ENCODE results near the gene TPM1.
A peak's percentile ranks its signal among the peaks of the same experiment; 100 is the strongest.

Gene TPM1

DNA sequence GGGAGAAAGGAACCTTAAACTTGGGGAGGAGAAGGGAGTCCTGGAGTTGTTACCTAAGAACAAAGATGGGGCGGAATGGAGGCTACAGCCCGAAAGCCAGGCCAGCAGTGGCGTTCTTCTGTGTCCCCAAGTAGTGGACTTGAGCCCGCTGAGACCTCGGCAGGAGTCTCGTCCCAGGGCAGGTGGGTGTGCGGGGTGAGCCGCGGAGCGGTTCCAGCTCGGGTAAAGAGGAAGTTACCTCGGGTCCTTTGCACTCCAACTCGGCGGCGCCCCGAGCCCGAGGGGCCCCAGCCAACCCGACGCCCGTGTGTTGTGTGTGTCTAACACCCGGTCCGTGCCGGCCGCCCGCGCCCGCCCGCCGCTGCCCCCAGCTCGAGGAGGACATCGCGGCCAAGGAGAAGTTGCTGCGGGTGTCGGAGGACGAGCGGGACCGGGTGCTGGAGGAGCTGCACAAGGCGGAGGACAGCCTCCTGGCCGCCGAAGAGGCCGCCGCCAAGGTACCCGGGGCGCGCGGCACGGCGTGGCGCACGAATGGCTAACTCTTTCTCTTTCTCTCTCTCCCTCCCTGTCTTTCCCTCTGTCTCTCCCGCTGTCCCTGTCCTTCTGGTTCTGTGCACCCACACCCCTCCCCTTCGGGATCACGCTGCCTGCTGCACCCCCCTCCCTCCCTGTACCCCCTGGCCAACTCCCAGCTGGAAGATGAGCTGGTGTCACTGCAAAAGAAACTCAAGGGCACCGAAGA, 959 bp downstream of the TPM1 start:
- DNase-seq, result peak; percentile 3

DNA sequence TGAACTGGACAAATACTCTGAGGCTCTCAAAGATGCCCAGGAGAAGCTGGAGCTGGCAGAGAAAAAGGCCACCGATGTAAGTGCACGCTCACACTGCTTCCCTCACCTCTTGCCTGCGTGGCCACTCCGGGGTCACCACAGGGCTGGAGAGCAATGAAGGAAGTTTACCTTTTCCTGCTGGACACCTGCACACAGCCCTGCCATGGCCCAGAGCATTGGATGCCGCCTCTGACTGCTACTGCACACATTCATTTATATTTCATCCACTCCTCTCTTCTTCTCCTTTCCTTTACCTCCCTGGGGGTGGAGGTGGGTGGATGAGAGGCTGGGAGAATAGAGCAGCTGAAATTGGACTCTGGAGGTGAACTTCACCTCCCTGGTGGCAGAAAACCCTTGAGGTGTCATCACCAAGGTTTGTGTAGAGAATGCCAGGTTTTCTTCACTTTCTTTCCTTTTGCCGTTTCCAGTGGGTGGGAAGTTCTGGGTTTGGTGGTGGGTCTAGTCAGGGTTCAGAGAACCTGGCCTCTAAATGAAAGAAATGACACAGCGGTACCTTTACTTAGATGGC, 1.6 kb downstream of the TPM1 start:
- no peak for DNase-seq

DNA sequence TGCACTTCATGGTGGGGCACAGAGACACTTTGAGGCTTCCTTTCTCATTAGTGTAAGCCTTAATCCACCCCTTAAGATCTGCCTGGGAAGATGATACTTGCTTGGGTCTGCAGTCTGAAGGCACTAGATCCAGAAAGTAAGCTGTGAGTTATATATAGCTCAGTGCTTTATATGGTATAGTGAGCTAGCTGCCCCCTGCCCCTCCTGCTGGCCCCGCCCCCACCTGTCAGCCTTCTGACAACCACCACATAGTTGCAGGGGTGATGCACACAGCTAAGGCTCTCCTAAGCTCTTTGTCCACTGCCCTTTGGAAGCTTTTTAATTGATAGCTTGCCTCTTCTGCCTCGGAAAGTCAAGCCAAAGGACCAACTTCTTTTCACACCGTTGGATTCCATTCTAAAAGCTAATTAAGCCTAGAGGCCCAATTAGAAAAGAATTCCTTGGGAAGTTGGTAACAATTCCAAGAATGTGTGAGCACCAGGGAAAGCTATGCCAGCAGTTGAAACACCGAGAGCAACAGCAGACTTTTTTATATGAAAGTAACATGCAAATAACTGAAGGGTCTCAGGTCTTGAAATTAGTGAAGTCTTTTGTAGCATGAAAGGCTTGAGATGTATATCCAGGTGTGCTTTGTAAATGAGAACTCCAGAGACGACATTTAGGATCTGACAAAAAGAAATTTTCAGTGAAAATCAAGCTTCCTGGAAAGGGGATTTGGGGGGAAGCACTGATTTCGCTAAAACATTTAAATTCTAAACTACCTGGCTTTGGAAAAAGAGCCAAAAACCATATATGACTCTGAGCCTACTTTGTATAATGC, 2.3 kb downstream of the TPM1 start:
- no peak for DNase-seq

DNA sequence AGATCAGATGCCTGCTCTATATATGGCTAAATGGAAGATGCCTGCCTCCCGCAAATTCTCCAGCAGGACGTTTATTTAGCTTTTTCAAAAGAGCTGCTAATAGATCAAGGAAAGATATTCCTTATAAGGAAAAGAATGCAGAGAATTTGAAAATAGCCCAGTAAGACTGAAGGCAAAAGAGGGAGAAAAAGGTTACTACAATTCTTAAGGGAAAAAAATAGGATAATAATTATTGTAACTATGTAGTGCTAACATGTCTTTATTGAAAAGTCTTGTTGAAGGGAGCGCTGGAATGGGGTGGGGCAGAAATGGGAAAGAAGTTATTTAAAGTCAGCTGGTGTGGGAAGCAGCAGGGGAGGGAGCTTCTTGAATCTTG, 2.9 kb downstream of the TPM1 start:
- no peak for DNase-seq

DNA sequence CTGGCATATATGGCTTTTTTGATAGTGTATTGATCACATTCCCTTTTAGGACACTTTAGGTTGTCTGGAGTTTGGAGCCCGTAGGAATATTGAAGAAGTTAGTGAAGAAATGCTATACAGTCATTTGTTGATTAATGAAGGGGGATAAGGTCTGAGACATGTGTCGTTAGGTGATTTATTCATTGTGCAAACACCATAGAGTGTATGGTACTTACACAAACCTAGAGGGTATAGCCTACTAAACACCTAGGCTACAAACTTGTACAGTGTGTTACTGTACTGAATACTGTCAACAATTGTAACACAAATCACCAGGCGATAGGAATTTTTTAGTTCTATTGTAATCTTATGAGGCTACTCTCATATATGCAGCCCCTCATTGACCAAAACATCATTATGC, 3.3 kb downstream of the TPM1 start:
- DNase-seq, result no peak

DNA sequence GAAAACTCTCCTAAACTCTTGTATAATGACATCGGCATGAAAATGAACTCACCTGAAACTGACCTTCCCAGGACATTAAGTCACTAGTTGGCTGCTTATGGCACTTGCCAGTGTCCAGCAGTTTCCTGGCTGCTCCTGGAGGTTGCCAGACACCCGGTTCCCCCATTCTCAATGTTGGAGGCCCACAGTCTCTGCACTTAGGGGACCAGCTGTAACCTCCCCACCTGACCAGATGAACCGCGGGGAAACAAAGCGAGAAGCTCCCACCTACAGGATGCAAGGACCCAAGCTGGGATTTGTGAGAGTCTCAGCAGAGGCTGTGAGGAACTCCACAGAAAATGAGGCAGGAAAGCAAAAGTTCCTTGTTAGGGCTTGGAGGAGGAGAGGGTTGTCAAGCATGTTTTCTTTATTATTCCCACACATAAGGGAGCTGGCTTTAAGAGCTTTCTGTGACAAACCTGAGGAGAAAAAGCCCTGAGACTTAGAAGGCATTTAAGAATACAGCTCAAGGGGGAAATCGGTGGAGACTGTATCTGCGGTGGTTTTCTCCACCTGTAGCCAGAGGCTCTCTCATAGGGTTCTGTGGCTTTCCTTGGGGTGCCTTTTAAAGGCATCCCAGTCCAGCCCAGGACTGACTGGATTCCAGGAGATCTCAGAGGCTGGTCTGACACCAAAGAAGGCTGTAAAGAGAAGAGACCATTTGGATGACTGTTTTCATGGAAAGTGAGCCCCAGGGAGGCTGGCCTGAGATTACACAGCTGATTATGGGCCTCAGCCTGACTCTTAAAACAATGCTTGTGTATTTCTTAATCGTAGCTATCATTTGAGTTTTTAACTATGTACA, 4.6 kb downstream of the TPM1 start:
- DNase-seq, result no peak

DNA sequence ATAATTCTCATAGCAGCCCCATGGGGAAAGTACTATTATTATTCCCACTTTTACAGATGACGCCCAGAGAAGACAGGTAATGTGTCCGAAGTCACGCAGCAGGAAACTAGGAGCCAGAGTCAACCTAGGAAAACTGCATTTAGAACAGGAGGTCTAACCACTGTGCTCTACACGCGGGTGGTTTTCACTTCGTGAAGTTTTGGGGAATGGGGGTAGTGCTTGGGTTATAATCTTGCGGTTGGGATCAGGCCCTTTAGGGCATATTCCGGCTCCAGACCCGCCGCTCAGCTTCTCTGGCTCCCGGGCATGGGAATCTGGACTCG, 5.2 kb downstream of the TPM1 start:
- no peak for DNase-seq

DNA sequence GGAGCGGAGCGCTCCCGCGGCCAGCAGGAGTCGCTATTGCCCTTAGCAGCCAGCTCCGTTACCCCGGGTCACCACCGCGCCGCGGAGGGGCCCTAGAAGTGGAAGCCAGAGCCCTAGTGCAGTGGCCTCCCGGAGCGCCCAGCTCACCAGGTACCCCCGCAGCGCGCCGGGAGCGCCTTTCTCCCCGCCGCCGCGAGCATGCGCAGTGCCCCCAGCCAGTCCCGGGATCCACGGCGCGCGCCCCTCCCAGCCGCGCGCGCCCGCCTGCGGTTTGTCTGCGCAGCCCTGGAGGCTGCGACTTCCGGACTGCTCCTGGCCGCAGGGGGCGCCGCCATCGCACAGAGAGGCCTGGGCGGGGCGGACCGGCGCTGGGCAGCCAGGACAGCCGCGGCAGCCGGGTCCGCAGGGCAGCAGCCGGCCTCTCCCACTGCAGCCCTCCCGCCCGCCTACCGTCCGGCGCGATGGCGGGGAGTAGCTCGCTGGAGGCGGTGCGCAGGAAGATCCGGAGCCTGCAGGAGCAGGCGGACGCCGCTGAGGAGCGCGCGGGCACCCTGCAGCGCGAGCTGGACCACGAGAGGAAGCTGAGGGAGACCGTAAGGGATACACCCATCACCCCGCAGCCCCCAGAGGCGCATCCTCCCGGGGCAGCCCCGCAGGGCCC, 5.7 kb downstream of the TPM1 start:
- DNase-seq, result peak; percentile 36

DNA sequence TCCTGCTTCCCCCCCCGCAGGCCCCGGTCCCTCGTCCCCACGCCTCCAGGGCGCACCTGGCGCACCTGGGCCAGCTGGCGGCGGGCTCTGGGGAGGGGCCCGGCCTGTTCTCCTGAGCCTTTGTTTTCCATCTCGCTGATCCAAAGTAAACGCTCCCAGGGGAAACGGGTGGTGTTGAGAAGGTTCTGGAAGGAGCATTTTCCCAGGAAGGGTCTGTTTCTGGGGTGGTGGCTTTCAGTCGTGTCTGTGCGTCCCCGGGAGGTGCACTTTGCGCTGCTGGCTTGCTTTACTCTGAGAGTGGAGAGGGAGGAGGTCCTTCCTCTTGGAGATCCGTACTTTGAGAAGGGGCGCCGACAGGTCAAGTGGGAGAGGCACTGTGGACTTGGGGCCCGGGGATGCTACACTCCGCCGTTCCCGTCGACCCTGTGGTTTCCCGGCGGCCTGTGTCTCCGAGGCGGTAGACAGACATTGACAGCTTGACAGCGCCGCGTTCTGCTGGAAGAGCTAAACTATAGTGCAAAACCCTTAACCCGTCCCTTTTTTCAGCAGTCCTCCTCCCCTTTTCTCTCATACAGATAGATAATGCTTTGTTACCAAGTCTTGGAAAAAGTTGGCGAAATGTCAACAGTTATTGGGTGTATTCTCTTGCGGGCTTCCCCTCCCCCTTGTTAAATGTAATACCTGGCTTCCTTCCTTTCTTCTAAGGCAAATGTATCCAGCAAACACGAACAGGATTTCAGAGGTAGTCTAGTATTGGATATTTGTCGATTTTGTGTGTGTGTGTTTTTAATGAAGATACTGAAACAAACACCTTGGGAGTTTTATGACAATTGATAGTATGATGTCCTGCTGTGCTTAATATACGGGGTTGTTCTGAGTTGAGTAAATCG, 6.5 kb downstream of the TPM1 start:
- DNase-seq, result peak; percentile 19

DNA sequence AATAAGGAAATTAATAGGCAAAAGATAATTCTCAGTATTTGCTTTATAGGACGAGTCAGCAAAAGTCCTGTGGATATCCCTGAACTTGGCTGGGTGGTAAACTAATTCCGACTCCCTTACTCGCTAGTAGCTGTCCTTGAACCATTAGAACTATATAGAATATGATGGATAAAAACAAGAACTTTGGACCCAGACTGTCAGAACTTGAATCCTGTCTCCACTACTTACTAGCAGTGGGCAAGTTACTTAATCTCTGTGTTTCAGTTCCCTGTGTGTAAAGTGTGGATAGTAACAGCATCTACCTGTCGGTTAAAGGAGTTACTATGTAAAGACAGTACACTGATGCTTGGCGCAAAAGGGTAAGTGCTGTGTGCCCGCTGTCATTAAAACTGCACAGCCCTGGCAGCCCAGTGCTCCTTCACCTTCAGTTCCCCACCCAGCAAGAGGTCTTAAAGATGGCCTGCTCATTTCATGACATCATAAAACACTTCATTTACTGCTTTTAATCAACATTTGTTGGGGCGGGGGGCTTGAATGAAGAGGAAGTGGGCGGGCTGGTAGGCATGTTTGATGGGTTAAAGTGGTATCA, 7.3 kb downstream of the TPM1 start:
- no peak for DNase-seq

DNA sequence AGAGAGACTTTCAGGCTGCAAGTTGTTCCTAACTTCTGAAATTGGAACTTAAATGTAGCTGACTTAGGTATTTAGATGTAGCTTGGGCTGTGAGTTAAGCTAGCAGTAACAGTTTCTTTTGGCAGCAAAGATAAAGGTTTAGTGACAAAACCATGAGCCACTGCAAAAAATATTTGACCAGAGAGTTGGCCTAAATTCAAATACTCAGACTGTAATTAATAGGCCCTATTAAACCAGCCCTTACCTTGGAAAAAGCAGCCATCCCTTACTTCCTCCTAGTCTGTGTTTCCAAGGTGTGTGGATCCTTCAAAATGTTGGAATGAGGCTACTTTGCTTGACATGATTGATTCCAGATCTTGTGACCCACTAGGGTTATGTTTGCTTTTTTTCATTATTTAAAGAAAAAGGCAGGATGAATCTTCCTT, 8.2 kb downstream of the TPM1 start:
- peak; percentile 24 for DNase-seq

DNA sequence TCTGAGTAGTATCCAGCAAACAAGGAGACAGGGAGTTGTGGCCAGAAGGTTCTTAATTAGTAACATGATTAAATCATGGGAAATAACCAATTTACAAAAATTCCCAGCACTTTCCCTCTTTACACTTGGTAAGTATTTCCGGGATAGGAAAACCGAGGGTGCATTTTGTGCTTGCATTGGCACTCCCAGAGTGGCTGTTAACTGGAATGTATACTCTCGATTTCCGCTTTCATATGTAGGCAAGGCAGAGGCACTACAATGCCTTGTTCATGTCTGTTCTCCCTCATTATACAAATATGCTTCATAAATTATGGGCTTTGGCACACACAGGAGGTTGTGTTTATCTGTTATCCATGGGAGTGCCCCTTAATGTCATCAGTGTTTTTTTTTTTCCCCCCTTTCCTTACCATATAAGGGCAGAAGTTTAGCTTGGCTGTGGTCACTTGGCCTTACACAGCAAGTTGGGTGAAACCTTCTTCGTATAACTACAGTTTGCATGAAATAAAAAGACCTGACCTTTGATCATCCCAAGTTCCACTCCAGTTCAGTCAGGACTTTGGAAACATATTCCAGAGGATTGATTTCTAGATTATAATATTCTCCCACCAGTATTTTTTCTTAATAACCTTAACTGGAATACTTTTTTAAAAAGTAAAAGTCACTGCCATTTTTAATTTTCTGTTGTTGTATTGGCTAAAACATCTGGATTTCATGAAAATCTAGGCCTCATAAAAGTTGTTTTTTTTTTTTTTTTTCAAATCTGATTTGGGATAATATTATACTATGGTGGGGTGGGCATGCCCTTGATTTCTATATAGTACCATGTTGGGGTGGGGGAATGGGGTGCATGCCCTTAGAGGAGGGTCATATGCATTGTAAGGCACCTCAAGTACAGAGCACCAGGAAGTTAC, 8.9 kb downstream of the TPM1 start:
- peak; percentile 12 for DNase-seq

DNA sequence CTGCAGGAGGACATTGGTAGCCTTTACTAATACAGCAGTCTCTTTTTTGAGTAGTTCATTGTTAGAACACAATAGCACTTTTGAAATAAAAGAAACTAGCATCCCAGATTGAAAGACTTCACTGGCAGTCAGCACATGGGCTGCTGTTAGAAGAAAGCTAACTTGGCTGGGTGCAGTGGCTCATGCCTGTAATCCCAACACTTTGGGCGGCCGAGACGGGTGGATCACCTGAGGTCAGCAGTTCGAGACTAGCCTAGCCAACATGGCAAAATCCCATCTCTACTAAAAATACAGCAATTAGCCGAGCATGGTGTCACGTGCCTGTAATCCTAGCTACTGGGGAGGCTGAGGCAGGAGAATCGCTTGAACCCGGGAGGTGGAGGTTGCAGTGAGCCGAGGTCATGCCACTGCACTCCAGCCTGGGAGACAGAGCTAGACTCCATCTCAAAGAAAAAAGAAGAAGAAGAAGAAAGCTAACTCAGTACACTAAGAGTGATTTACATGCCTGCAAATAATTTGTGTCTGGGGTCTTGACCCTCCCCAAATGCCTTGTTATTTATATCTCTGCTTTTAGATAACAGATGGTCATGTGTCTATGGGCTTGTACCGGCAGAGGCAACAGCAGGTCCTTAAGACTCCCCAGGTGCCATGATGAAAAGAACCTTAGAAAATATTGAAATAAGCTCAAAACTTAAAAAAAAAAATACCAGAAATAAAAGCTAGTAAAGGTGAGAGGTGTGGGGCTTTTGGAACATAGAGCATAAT, 9.7 kb downstream of the TPM1 start:
- DNase-seq, result no peak

DNA sequence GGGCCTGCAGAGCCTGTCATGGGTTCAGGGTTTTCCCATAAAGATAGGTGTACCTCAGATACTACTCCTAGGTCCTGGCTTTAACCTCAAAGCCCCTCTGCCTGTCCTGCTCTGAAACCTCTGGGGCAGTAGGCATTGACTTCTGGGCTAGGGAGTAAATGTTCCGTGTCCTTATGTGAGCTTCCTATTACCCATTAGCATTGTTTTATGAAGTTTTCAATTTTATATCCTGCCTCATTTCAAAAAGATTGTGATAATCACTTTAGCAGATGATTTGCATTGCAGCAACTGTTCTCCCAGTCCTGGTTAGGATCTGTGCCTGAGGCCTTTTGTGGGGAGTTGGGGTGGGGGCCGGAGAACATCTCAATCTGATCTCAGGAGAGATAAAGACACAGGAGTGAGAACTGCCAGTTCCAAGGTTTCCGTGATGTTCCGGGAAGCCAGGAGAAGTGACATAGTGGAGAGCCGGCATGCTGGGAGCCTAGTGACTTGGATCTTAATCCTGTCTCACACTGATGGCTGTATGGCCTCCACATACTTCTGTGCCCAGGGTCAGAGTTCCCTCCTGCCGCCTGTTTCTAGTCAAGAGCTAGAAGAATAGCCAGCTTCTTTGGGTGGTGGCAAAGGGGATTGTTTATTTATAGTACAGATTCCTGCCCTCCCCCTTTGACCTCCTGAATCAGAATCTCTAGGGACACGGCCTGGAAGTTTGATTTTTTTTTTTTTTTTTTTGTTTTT, 10.6 kb downstream of the TPM1 start:
- no peak for DNase-seq

DNA sequence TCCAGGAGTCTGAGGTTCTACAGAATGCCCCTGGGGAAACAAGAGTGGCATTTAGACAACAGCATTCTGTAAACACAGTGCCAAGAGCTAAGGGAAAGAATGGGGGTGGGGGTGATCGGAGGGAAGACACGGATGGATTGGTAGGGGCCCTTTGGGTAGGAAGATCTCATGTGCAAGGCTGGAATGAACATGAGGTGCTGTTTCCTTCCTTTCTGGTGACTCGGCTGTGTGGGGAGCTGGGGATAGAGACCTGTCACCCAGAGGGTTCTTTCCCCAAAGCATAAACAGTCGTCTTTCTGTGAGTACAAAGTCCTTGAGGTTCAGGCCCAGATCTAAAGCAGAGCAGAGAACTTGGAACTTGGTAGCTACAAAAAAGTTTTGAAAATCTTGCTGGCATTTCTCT, 11.7 kb downstream of the TPM1 start:
- no peak for DNase-seq

DNA sequence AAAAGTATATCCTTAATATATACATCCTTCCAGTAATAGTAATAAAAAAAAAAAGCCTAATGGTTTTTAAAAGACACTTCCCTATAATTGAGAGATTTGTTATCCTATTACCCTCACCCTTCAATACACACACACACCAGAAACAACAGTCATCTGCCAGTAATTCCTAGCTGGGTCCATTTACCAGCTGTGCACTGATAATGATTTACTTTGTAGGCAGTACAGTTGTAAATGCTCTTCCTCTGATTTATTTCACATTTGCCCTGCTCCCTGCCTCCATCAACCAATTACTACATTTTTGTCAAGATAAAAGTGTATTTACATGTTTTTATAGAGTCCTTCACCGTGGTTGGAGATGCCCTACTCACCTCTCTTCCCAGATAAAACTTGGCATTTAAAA, 12.4 kb downstream of the TPM1 start:
- DNase-seq, result no peak

DNA sequence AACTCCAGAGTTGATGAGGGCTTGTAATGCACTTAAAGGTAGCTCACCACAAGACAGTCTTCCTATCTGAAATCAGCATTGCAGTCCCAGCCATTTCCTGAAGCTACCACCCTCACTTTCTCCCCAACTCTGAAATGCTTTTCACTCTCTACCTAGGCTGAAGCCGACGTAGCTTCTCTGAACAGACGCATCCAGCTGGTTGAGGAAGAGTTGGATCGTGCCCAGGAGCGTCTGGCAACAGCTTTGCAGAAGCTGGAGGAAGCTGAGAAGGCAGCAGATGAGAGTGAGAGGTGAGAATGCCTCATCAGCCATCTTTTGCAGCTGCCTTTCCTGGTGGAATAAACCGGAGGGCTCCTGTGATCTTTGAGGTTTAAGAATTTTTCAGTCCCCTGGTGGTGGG, 14.3 kb downstream of the TPM1 start:
- no peak for DNase-seq

DNA sequence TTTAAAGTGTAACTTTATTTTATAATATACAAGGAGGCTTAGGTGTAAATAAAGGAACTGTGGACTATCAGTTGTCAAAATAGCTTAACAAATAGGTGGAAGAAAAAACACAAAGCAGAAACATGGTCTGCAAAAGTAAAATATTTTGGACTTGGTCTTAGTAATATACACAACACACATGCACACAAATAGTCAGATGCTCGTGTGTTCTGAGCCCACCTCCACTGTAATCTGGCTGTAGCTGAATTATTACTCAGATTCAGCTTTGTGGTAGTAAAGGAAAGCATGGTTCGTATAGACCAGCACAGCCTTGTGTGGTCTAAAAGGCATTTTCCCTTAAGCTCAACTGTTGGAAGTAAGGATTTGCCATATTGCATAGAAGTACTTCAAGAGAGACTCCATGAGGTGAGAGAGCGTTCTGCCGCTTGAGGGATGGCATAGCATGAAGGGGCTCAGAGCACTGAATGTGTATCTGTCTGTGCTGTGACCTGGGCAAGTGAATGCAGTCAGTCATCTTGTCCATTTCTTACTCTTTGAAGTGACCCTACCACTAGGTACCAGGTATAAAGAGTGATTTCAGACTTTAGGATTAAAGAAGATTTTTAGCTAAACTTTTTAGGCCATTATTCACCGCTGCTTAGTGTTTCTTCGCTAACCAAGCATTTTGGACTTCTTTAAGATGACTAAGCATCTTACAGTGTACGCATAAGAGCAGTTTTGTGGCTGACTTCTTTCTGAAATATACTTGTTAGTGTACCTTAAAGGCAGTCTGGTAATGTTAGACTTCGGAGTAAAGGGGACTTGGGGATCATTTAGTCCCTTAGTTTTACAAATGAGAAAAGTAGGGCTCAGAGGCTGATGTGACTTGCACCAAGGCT, 15.2 kb downstream of the TPM1 start:
- DNase-seq, result no peak
